Mucosa of stomach (tissue), 1 donor: ENCODE data around the gene IL1A.

ENCODE experiments used
- H3K27me3 ChIP-seq: one replicate; pipeline ENCODE4 v1.7.0; 2013; ENCODE audit warnings: mild to moderate bottlenecking, low read length; ENCODE audit not compliant: control insufficient read depth, insufficient read depth
- H3K36me3 ChIP-seq: one replicate; pipeline ENCODE4 v1.7.0; 2013; ENCODE audit warnings: low read length; ENCODE audit not compliant: control insufficient read depth, insufficient read depth
- H3K4me1 ChIP-seq: one replicate; pipeline ENCODE4 v1.7.0; 2013; ENCODE audit warnings: mild to moderate bottlenecking, low read length; ENCODE audit not compliant: control insufficient read depth, insufficient read depth
- H3K4me3 ChIP-seq: one replicate; pipeline ENCODE4 v1.7.0; 2013; ENCODE audit warnings: low read length
- H3K9ac ChIP-seq: one replicate; pipeline ENCODE4 v1.7.0; 2013; ENCODE audit warnings: mild to moderate bottlenecking, low read length, moderate library complexity
- H3K9me3 ChIP-seq: one replicate; pipeline ENCODE4 v1.7.0; 2013; ENCODE audit warnings: mild to moderate bottlenecking, low read length, moderate library complexity; ENCODE audit not compliant: control insufficient read depth
- donor health status: Pancreatic carcinoma.

Gene IL1A

GRCh38 chr2:112795774-112796173, 11.5 kb upstream of the IL1A start:
- Histone ChIP-seq H3K4me1 (peaks cover 6% of the 10 kb centered on the region), H3K36me3 (no peaks in the 10 kb centered on the region), H3K9ac (no peak overlapping the region), H3K4me3 (no peak overlapping the region), H3K27me3 (no peaks in the 10 kb centered on the region), H3K9me3 (no peaks in the 10 kb centered on the region)

- no peaks in the 10 kb centered on the region for H3K36me3 ChIP-seq
- peaks cover 6% of the 10 kb centered on the region for H3K4me1 ChIP-seq
- no peak overlapping the region for H3K4me3 ChIP-seq
- no peak overlapping the region for H3K9ac ChIP-seq
- H3K27me3 ChIP-seq = no peaks in the 10 kb centered on the region
- H3K9me3 ChIP-seq = no peaks in the 10 kb centered on the region
Measured at GRCh38 chr2:112794841-112795240, 10.5 kb upstream of the IL1A start.

GRCh38 chr2:112794131-112794733, 9.9 kb upstream of the IL1A start:
- H3K9ac ChIP-seq = no peak overlapping the region
- H3K36me3 ChIP-seq = no peaks in the 10 kb centered on the region
- H3K9me3 ChIP-seq = no peaks in the 10 kb centered on the region
- H3K27me3 ChIP-seq = no peaks in the 10 kb centered on the region
- H3K4me1 ChIP-seq = peaks cover 6% of the 10 kb centered on the region
- no peak overlapping the region for H3K4me3 ChIP-seq

GRCh38 chr2:112793449-112793978, 9.2 kb upstream of the IL1A start:
- Histone ChIP-seq H3K4me1 (peaks cover 6% of the 10 kb centered on the region), H3K36me3 (no peaks in the 10 kb centered on the region), H3K4me3 (no peak overlapping the region), H3K9me3 (no peaks in the 10 kb centered on the region), H3K9ac (no peak overlapping the region), H3K27me3 (no peaks in the 10 kb centered on the region)

GRCh38 chr2:112792419-112792818, 8.1 kb upstream of the IL1A start:
- Histone ChIP-seq H3K4me1 (peaks cover 6% of the 10 kb centered on the region), H3K9me3 (no peaks in the 10 kb centered on the region), H3K9ac (no peak overlapping the region), H3K4me3 (no peak overlapping the region), H3K27me3 (no peaks in the 10 kb centered on the region), H3K36me3 (no peaks in the 10 kb centered on the region)

GRCh38 chr2:112791693-112792230, 7.5 kb upstream of the IL1A start:
- H3K4me1 ChIP-seq = peaks cover 6% of the 10 kb centered on the region
- no peaks in the 10 kb centered on the region for H3K9me3 ChIP-seq
- H3K9ac ChIP-seq = no peak overlapping the region
- H3K36me3 ChIP-seq = no peaks in the 10 kb centered on the region
- H3K27me3 ChIP-seq = no peaks in the 10 kb centered on the region
- no peak overlapping the region for H3K4me3 ChIP-seq

GRCh38 chr2:112791019-112791418, 6.7 kb upstream of the IL1A start:
- Histone ChIP-seq H3K9me3 (no peaks in the 10 kb centered on the region), H3K27me3 (no peaks in the 10 kb centered on the region), H3K9ac (no peak overlapping the region), H3K4me1 (peaks cover 6% of the 10 kb centered on the region), H3K4me3 (no peak overlapping the region), H3K36me3 (no peaks in the 10 kb centered on the region)

GRCh38 chr2:112790305-112790704, 6.0 kb upstream of the IL1A start:
- no peak overlapping the region for H3K9ac ChIP-seq
- no peak overlapping the region for H3K4me3 ChIP-seq
- H3K36me3 ChIP-seq = no peaks in the 10 kb centered on the region
- no peaks in the 10 kb centered on the region for H3K9me3 ChIP-seq
- peaks cover 6% of the 10 kb centered on the region for H3K4me1 ChIP-seq
- no peaks in the 10 kb centered on the region for H3K27me3 ChIP-seq

GRCh38 chr2:112789186-112789585, 4.9 kb upstream of the IL1A start:
- Histone ChIP-seq H3K9me3 (no peaks in the 10 kb centered on the region), H3K4me3 (no peak overlapping the region), H3K27me3 (no peaks in the 10 kb centered on the region), H3K9ac (no peak overlapping the region), H3K4me1 (no peaks in the 10 kb centered on the region), H3K36me3 (no peaks in the 10 kb centered on the region)

GRCh38 chr2:112788653-112789052, 4.4 kb upstream of the IL1A start:
- H3K4me1 ChIP-seq = no peaks in the 10 kb centered on the region
- no peaks in the 10 kb centered on the region for H3K27me3 ChIP-seq
- H3K9ac ChIP-seq = no peak overlapping the region
- H3K36me3 ChIP-seq = no peaks in the 10 kb centered on the region
- H3K9me3 ChIP-seq = no peaks in the 10 kb centered on the region
- H3K4me3 ChIP-seq = no peak overlapping the region

- no peaks in the 10 kb centered on the region for H3K36me3 ChIP-seq
- no peaks in the 10 kb centered on the region for H3K27me3 ChIP-seq
- H3K9ac ChIP-seq = no peak overlapping the region
- H3K9me3 ChIP-seq = no peaks in the 10 kb centered on the region
- no peaks in the 10 kb centered on the region for H3K4me1 ChIP-seq
- no peak overlapping the region for H3K4me3 ChIP-seq
Measured at GRCh38 chr2:112787729-112788393, 3.6 kb upstream of the IL1A start.

- no peaks in the 10 kb centered on the region for H3K4me1 ChIP-seq
- no peaks in the 10 kb centered on the region for H3K36me3 ChIP-seq
- H3K4me3 ChIP-seq = no peak overlapping the region
- H3K9ac ChIP-seq = no peak overlapping the region
- no peaks in the 10 kb centered on the region for H3K27me3 ChIP-seq
- no peaks in the 10 kb centered on the region for H3K9me3 ChIP-seq
Measured at GRCh38 chr2:112787294-112787693, 3.0 kb upstream of the IL1A start.
